Mammary epithelial cell (primary cell): ENCODE results near the gene USB1.

Experiments used
- CTCF ChIP-seq, 2 donors: IDR thresholded peaks in 1 of 2; conservative IDR thresholded peaks in 1 of 2; 2 replicates each; pipeline ENCODE4 v1.5.1; 2011 to 2012; ENCODE audit warnings: inconsistent platforms in 2 of 2, low read length in 2 of 2, mild to moderate bottlenecking in 2 of 2, control low read depth in 1 of 2, low read depth in 1 of 2; ENCODE audit not compliant: insufficient read depth in 1 of 2; ENCODE audit errors: extremely low read depth in 1 of 2
- EZH2 ChIP-seq: IDR thresholded peaks from 2 replicates; pipeline ENCODE4 v1.6.1; 2012; ENCODE audit warnings: low read length, inconsistent platforms, borderline replicate concordance

- TF ChIP-seq CTCF (conservative IDR thresholded peaks at IDR 0.05 in 1 of 2, IDR thresholded peaks at IDR 0.05 in 1 of 2; ENCODE audit: extremely low read depth in 1 of 2, insufficient read depth in 1 of 2, low read depth in 1 of 2, low read length in 2 of 2) (peak; percentile 71 to 77), EZH2 (no peak)
These were observed 19.7 kb downstream of the USB1 start for GRCh38 chr16:58020628-58021521.
